ENCODE measurements around the gene ZNF624. TPM values are rescaled to one million over a fixed set of nuclear protein-coding genes. Genes with fewer than 3 reads are reported as not detected.
"Not testable (repeated sequence)": the region's sequence is repeated elsewhere in the genome, so short reads cannot be mapped to it uniquely, and the experiment has no call there.

Gene ZNF624
- total RNA-seq, 1 experiment from 2014 or later: 3.9 TPM

- CTCF ChIA-PET: no interaction called here
- intact Hi-C loops (cut with micrococcal nuclease; ENCODE audit: unreplicated experiment): no loop called here
- Histone ChIP-seq H3K4me1 (ENCODE audit: control insufficient read depth, insufficient read depth, low read length) (no peaks in the 10 kb centered on the region), H3K27ac (ENCODE audit: low read length) (no peak overlapping the region), H3K36me3 (ENCODE audit: control insufficient read depth, insufficient read depth, low read length) (no peaks in the 10 kb centered on the region), H3K27me3 (ENCODE audit: control insufficient read depth, insufficient read depth, low read length) (no peaks in the 10 kb centered on the region), H3K9me3 (ENCODE audit: control insufficient read depth, insufficient read depth, low read depth, low read length) (no peaks in the 10 kb centered on the region), H3K4me3 (ENCODE audit: low read depth in 2 of 2, low read length in 2 of 2) (no peak overlapping the region)
- DNase-seq (ENCODE audit: low read depth, low spot score) (no peak), ATAC-seq (no peak)
- in situ Hi-C loops (cut with HindIII; ENCODE audit: low pct_unique_long_range_greater_than_20kb, low sequenced_read_pairs): no loop called here
- BruUV-seq (replicated peaks): no TSS peak
- POLR2A ChIA-PET: no interaction called here
- TF ChIP-seq, protein P1, sequence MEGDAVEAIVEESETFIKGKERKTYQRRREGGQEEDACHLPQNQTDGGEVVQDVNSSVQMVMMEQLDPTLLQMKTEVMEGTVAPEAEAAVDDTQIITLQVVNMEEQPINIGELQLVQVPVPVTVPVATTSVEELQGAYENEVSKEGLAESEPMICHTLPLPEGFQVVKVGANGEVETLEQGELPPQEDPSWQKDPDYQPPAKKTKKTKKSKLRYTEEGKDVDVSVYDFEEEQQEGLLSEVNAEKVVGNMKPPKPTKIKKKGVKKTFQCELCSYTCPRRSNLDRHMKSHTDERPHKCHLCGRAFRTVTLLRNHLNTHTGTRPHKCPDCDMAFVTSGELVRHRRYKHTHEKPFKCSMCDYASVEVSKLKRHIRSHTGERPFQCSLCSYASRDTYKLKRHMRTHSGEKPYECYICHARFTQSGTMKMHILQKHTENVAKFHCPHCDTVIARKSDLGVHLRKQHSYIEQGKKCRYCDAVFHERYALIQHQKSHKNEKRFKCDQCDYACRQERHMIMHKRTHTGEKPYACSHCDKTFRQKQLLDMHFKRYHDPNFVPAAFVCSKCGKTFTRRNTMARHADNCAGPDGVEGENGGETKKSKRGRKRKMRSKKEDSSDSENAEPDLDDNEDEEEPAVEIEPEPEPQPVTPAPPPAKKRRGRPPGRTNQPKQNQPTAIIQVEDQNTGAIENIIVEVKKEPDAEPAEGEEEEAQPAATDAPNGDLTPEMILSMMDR (IDR thresholded peaks at IDR 0.05): no peak
- TF ChIP-seq POLR2AphosphoS5 (IDR thresholded peaks at IDR 0.05; ENCODE audit: low read depth, low read length) (no peak), REST (IDR thresholded peaks at IDR 0.05; ENCODE audit: insufficient read depth in 1 of 2, low read depth in 2 of 2, low read length in 1 of 2) (no peak), SIN3A (IDR thresholded peaks at IDR 0.05; ENCODE audit: borderline replicate concordance, insufficient read depth, low read depth, low read length) (no peak), TCF7L2 (IDR thresholded peaks at IDR 0.05; ENCODE audit: low read depth, low read length) (no peak)
Measured at GRCh38 chr17:16676676-16677268, 23.1 kb upstream of the ZNF624 start.

- in situ Hi-C loops (cut with HindIII; ENCODE audit: low pct_unique_long_range_greater_than_20kb, low sequenced_read_pairs); H3K27ac ChIP-seq (ENCODE audit: low read length); ATAC-seq; intact Hi-C loops (cut with micrococcal nuclease; ENCODE audit: unreplicated experiment); H3K27me3 ChIP-seq (ENCODE audit: control insufficient read depth, insufficient read depth, low read length); H3K36me3 ChIP-seq (ENCODE audit: control insufficient read depth, insufficient read depth, low read length); DNase-seq (ENCODE audit: low read depth, low spot score); POLR2A ChIA-PET; CTCF ChIA-PET; H3K9me3 ChIP-seq (ENCODE audit: control insufficient read depth, insufficient read depth, low read depth, low read length); BruUV-seq (replicated peaks); H3K4me1 ChIP-seq (ENCODE audit: control insufficient read depth, insufficient read depth, low read length); H3K4me3 ChIP-seq (ENCODE audit: low read depth in 2 of 2, low read length in 2 of 2): not testable (repeated sequence)
Measured at GRCh38 chr17:16666907-16667636, 13.4 kb upstream of the ZNF624 start.

DNA sequence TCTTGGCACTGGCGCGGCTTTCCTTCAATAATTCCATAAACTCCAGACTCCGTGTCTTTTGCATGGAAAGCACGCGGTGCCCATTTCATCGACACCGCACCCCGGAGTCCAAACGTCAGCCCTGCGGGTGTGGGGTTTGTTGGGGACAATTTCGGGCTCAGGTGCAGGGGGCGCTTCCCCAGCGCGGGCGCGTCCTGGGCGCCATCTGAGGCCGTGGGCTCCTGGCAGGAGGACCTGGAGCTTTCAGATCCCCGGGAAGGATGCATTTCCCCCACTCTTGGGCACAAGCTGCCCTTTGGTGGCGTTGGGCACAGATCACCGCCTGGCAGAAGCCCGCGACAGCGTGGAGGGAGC, 12.9 kb upstream of the ZNF624 start:
- in situ Hi-C loops (cut with HindIII; ENCODE audit: low pct_unique_long_range_greater_than_20kb, low sequenced_read_pairs); POLR2A ChIA-PET; H3K27me3 ChIP-seq (ENCODE audit: control insufficient read depth, insufficient read depth, low read length); ATAC-seq; intact Hi-C loops (cut with micrococcal nuclease; ENCODE audit: unreplicated experiment); H3K4me1 ChIP-seq (ENCODE audit: control insufficient read depth, insufficient read depth, low read length); H3K9me3 ChIP-seq (ENCODE audit: control insufficient read depth, insufficient read depth, low read depth, low read length); DNase-seq (ENCODE audit: low read depth, low spot score); H3K27ac ChIP-seq (ENCODE audit: low read length); CTCF ChIA-PET; H3K36me3 ChIP-seq (ENCODE audit: control insufficient read depth, insufficient read depth, low read length); H3K4me3 ChIP-seq (ENCODE audit: low read depth in 2 of 2, low read length in 2 of 2); BruUV-seq (replicated peaks): not testable (repeated sequence)
